ENCODE measurements around the gene RAB9B. TPM values are rescaled to one million over a fixed set of nuclear protein-coding genes. Genes with fewer than 3 reads are reported as not detected.
"Not testable (repeated sequence)": the region's sequence is repeated elsewhere in the genome, so short reads cannot be mapped to it uniquely, and the experiment has no call there.

The RAB9B gene
- total RNA-seq, 1 donor from 2014 or later: 25.1 TPM

DNA sequence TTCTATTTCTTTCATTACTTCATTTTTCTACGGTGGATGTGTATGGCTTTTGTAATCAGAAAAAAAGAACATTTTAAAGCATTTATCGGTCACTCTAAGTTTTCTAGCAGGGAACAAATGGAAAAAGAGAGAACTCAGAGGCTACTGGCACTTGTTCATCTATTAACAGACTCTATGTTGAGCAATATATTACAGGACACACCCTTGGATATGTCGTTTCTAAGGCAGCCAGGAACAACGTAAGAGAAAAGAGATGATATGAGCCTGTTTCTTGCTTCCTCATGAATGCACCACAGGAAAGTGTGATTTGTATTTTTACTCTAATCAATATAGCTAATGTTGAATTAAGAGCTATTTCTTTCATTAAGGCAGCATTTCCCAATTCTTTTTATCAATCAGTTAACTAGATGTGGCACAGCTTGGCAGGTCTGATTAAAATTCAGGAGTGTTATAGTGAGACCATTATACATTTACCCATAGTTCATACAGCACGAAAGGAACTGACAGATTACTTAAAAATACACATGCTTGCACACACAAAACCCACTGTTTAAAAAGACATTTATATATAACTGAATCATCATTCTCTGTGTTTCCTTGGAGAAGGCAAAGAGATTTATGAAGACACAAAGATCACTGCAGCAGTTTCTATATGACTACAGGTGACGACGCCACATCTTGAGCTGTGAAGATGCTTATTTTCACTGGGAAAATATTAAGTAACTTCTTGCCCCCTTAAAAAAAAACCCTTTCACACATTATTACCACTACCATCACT, 13.0 kb downstream of the RAB9B start:
- intact Hi-C loops (cut with micrococcal nuclease): loop anchor here (5.0 kb wide), 1 partner anchor 282 kb away; no protein-coding TSS in a partner anchor

DNA sequence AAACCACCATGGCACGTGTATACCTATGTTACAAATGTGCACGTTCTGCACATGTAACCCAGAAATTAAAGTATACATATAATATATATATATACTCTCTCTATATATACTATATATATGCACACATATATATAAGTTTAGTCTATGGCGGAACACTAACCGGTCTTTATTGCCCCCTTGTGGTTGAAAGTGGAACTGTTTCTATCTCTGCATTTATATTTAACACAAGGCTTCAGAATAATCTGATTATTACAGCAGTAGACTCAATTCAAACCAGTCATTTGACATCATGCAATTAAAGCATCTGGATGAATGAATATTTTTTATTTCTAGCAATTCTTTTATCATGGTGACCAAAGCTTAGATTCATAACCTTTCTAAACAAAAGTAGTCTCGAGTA, 14.6 kb downstream of the RAB9B start:
- intact Hi-C loops (cut with micrococcal nuclease): loop anchor here (5.0 kb wide), 1 partner anchor 280 kb away; no protein-coding TSS in a partner anchor
- ATAC-seq (no peak), DNase-seq (no peak)

More for the DNA sequence above, 13.0 kb downstream of the RAB9B start:
- DNase-seq: no peak
- ATAC-seq: peak; percentile 25

DNA sequence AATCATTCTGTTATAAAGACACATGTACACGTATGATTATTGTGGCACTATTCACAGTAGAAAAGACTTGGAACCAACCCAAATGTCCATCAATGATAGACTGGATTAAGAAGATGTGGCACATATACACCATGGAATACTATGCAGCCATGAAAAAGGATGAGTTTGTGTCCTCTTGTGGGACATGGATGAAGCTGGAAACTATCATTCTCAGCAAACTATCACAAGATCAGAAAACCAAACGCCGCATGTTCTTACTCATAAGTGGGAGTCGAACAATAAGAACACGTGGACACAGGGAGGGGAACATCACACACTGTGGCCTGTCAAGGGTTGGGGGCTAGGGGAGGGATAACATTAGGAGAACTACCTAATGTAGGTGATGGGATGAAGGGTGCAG, 15.0 kb downstream of the RAB9B start:
- not testable (repeated sequence) for DNase-seq, ATAC-seq
- intact Hi-C loops (cut with micrococcal nuclease): loop anchor here (5.0 kb wide), 1 partner anchor 280 kb away; no protein-coding TSS in a partner anchor

DNA sequence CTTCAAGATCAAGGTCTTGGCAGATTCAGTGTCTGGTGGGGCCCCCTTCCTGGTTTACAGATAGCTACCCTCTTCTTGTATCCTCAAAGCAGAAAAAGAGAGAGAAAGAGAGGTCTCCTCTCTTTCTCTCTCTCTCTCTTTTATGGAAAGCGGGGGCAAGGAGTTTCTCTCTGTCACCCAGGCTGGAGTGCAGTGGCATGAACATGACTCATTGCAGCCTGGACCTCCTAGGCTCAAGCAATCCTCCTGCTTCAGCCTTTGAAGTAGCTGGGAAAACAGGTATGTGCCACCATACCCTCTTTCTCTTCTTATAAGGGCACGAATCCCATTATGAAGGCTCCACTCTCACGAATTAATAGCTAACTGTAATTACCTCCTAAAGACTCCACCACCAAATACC, 20.2 kb downstream of the RAB9B start:
- intact Hi-C loops (cut with micrococcal nuclease): no loop called here

DNA sequence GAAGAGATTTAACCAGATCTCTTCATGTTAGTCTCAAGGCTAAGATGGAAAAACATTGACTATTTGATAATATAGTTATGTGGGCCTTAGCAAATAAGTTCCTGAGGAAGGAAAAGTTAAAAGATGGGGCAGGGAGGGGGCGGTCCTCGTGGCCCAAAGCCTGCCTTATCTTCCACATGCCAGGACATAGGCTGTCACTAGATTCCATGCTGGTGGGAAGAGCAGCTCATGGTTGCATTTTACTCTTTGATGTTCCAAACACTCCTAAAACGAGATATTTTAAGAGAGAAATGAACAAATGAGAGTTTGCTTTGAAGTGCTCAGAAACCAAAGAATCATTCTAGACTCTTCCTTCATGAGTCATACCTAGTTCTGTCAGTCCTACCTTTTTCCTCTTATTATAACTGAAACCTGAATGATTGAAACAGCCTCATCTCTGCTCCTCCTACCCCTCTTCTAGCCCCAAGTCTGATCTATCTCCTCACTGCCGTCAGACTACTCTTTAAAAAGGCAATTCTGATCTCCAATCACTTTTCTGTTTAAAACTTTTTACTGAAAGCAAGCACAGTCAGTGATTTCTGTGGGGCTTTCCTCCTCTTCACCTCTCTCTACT, 25.1 kb downstream of the RAB9B start:
- no peak for ATAC-seq
- intact Hi-C loops (cut with micrococcal nuclease): no loop called here
- DNase-seq: no peak

More for the DNA sequence above, 20.2 kb downstream of the RAB9B start:
- DNase-seq (no peak), ATAC-seq (no peak)

DNA sequence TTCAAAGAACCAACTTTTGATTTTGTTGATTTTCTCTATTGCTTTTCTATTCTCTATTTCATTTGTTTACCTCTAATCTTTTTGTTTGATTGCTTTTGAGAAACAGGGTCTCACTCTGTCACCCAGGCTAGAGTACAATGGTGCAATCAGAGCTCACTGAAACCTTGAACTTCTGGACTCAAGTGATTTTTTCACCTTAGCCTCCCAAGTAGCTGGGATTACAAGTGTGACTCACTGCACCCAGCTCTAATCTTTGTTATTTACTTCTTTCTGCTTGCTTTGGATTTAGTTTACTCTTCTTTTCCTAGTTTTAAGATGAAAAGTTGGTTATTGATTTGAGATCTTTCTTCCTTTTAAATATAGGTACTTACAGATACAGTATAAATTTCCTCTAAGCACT, 26.2 kb downstream of the RAB9B start:
- intact Hi-C loops (cut with micrococcal nuclease): no loop called here
- ATAC-seq (no peak), DNase-seq (no peak)

DNA sequence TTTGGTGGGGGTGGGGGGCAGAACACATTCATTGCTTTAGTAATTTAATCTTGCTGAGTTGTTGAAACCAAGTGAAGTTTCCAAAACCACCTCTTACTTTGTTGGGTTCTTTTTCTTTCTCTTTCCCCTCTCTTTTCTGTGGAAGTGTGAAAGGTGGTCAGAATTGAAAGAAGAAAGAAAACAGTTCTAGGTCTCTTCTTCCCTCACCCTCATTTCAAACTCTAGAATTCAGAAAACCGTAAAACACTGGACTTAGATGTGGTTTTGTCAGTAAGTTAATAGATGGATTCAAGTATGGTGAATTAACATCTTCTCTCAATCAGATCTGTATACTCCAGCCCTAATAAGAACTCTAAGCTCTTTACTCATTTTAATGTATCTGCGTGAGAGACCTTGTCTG, 31.7 kb downstream of the RAB9B start:
- intact Hi-C loops (cut with micrococcal nuclease): no loop called here
- ATAC-seq: no peak

DNA sequence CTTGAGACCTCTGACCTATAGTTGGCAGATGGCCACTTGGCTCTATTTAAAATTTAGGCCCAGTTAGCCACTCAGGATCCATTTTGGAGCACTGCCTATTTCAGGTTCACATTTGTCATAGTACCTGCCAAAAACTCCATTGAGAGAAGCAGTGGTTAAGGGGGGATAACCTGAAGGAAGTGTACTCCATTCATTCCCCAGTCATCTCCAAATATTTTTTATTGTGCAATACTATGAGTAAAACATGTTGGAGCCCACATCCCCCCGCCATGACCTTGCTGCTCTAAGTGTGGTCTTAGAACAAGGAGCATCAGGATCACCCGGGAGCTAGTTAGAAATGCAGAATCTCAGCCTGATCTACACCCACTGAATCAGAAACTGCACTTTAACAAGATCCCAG, 34.4 kb downstream of the RAB9B start:
- intact Hi-C loops (cut with micrococcal nuclease): no loop called here
- DNase-seq (no peak), ATAC-seq (no peak)

More for the DNA sequence above, 31.7 kb downstream of the RAB9B start:
- DNase-seq: no peak

DNA sequence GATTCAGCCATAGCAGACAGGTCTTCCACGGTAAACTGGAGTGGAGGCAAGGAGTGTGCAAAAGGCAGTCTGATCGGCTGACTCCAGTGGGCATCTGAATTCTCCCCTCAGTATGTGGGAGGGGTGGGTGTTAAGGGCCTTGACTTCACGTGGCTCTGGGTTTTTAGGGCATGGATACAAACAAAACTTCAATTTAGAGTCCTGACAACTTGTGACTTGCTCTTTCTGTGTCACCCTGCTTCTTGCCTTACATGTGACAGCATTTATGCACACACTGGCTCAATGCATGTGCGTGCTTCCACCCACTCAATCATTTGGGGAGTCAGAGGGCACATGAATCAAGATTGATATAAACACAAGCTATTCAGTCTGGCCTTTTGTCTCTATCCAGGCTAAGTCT, 37.9 kb downstream of the RAB9B start:
- DNase-seq (no peak), ATAC-seq (no peak)
- intact Hi-C loops (cut with micrococcal nuclease): no loop called here

DNA sequence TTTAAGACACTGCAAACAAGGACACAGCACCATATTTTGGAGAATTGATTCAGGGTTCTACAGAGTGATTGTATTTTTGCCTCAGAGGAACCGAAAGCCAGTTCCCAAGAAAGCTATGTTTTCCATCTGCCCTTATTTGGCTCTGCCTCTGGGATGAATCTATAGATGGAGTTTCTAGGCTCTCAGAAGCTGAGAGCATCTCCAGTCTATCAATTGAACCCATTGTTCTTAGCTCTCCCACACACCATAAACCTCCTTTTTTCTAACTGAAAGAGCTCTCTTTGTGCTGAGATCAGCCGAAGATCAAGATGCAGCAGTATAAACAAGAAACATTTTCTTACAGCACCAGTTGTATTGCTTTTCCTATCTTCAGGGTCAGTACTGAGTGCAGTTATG, 38.5 kb downstream of the RAB9B start:
- no peak for ATAC-seq
- intact Hi-C loops (cut with micrococcal nuclease): no loop called here
- DNase-seq: no peak

DNA sequence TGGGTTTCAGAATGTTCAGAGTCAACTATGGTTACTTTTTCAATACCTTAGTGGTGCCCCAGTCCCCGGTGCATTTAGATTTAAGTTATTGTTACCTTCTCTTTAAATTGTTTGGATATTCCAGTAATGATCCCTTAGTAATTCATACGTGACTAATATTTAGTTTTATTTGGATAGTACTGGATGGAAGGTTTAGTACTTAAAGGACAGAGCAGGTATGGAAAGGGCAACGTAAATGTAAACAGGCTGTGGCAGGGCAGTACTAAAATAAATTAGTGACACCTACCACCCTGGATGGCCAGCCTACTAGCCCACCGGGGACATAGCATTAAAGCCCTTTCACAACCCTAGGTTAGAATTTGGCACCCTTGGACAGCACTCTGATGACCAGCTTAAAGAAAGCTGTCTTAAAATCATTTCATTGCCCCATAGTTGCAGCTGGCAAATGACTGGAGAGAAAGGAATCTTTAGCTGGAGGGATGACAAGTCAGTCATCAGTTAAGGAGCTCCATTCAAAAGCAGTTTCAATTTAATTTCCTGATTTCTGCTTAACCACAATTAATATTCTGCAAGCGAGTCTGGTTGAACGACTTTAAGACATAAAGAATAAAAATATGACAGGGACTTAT, 39.0 kb downstream of the RAB9B start:
- intact Hi-C loops (cut with micrococcal nuclease): no loop called here
- no peak for ATAC-seq
- no peak for DNase-seq

DNA sequence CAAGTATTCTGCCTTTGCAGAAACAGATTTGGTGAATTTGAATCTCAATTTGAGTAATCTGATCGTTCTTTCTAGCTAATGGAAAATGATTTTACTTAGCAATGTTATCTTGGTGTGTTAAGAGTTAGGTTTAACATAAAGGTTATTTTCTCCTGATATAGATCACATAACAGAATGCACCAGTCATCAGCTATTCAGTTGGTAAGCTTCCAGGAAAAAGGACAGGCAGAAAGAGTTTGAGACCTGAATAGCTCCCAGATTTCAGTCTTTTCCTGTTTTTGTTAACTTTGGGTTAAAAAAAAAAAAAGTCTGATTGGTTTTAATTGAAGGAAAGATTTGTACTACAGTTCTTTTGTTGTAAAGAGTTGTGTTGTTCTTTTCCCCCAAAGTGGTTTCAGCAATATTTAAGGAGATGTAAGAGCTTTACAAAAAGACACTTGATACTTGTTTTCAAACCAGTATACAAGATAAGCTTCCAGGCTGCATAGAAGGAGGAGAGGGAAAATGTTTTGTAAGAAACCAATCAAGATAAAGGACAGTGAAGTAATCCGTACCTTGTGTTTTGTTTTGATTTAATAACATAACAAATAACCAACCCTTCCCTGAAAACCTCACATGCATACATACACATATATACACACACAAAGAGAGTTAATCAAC, 40.1 kb downstream of the RAB9B start:
- ATAC-seq: no peak
- intact Hi-C loops (cut with micrococcal nuclease): no loop called here
- DNase-seq: no peak

DNA sequence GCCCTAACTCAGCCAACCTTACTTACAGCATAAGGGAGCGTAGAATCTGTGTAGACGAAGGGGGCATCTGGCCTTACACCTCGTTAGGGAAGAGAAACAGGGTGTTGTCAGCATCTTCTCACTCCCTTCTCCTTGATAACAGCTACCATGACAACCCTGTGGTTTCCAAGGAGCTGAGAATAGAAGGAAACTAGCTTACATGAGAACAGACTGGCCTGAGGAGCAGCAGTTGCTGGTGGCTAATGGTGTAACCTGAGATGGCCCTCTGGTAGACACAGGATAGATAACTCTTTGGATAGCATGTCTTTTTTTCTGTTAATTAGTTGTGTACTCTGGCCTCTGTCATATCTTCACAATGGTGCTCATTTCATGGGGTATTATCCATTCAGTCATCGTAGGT, 40.8 kb downstream of the RAB9B start:
- intact Hi-C loops (cut with micrococcal nuclease): no loop called here
- no peak for DNase-seq
- no peak for ATAC-seq

DNA sequence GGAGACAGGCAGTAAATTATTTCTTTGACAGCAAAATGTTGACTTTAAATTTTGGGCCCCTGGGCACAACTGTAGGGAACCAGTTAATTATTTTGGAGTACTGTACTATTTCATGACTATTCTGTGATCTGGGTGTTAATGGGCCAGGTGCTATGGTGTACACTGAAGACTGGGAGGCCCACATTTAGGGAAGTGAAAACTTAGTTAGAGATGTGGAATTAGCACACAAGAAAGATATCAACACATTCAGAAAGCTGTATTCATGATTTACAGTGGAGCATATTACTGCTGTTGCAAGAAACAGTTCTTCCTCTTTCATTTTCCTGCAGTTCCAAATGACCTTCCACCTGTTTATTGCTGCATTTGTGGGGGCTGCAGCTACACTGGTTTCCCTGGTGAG, 43.1 kb downstream of the RAB9B start:
- ATAC-seq: no peak
- intact Hi-C loops (cut with micrococcal nuclease): no loop called here
- no peak for DNase-seq

DNA sequence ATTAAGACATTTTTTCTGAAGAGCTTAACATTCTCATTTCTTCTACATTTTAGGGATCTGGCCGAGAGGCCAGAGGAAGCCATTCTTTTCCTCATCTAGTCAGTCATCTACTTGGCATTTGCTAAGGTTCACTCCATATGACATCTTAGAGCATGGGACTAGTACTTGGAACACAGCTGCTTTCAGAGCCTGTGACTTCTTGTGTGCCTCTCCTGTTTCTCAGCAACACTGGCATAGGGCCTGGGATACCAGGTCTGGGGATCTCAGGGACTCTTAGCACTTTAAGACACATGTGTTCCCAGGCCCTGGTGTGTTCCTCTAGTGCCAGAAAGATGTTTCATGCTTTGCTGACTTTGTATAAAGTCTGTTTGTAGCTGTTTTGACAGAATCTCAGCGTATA, 48.1 kb downstream of the RAB9B start:
- ATAC-seq (peak; percentile 58), DNase-seq (no peak)
- intact Hi-C loops (cut with micrococcal nuclease): no loop called here

DNA sequence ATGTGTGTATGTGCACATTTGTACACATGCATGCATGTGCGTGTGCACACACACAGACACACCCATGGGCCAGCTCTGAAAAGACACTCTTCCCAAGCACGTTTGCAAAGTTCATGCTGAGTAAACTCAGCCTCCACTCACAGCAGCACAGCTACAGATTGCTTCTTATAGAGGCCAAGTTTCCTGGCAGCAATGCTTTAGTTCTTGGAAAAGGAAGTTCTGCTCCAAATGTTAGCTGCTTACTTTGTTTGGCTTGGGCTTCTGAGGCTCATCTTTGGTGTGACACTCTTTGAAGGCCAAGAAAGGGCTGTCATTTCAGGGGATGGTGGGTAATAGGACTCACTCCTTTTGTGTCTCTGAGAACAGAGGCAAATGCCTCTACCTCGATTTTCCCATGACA, 48.9 kb downstream of the RAB9B start:
- intact Hi-C loops (cut with micrococcal nuclease): no loop called here
- peak; percentile 21 for ATAC-seq
- no peak for DNase-seq

DNA sequence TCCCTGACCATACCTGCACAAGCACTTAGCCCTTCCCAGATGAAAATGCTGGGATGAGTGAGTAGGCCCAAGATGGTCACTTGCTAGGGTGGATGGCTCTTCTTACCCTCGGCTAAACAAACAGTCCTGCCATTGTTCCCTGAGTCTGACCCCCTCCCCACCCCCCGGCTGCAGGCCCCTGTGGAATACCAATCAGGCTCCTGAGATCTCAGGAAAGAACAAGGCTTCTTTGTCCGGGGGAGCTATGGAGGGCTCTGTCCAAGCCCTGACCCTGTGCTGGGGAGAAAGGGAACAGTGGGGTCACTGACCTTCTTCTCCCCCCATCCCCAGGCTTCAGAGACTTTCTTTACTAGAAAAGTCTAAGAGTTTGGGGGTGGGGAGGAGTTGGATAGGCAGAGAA, 49.4 kb downstream of the RAB9B start:
- no peak for DNase-seq
- no peak for ATAC-seq
- intact Hi-C loops (cut with micrococcal nuclease): no loop called here

DNA sequence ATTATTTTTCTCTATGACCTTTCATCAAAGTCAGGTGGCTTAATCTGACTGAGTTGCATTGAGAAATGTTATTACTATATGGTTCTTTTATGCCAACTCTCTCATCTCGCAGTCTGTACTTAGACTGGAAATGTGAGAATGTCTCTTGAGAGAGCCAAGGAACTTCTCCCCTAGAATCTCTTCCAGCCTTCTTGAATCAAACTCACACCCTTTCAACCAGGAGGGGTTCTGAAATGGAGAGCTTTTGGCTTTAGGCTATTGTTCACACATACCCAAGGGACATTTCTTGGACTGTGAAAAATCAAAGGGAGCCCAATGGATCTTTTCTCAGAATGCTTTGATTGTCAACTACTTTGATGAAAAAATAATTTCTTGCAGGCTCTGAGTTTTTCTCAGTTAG, 50.4 kb downstream of the RAB9B start:
- DNase-seq: no peak
- ATAC-seq: no peak
- intact Hi-C loops (cut with micrococcal nuclease): no loop called here

DNA sequence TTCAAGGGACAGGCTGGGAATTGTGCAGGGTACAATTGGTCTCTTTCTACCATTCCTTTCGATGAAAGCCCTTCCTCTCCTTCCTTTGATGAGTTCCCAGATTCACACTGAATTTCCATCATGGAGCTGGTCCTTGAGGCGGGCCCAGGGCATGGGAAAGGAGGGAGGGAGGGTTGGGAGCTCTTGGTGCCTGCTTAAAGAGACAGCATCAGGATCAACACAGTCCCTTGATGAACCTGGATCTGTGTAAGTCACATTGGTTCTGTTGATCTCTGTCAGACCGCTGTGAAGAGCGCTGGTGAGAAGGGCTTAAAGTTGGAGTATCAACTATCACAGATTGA, 51.0 kb downstream of the RAB9B start:
- intact Hi-C loops (cut with micrococcal nuclease): no loop called here
- DNase-seq (no peak), ATAC-seq (no peak)

Measured in left ventricle myocardium superior (tissue), 1 donor.